ENCODE results near the gene UBA3.

The UBA3 gene

GRCh38 chr3:69065318-69065964, 14.7 kb downstream of the UBA3 start:
- DNase-seq = no peak

GRCh38 chr3:69063636-69064035, 16.5 kb downstream of the UBA3 start:
- no peak for DNase-seq

- DNase-seq = no peak
Measured at GRCh38 chr3:69059688-69060087, 20.5 kb downstream of the UBA3 start.

- DNase-seq = no peak
Measured at GRCh38 chr3:69058947-69059224, 21.3 kb downstream of the UBA3 start.

GRCh38 chr3:69058180-69058946, 21.8 kb downstream of the UBA3 start:
- DNase-seq = no peak

- no peak for DNase-seq
Measured at GRCh38 chr3:69052472-69052898, 27.7 kb downstream of the UBA3 start.

- no peak for DNase-seq
Measured at GRCh38 chr3:69051756-69052471, 28.3 kb downstream of the UBA3 start, which contains the start of gene TMF1. Gene TMF1, minus strand, starts transcription at chr3:69052333. Its CDS starts 247 bp downstream, at chr3:69052086.

- DNase-seq = no peak
Measured at GRCh38 chr3:69048990-69049389, 31.2 kb downstream of the UBA3 start.

GRCh38 chr3:69044608-69045007, 35.6 kb downstream of the UBA3 start:
- no peak for DNase-seq

- DNase-seq = no peak
Measured at GRCh38 chr3:69033470-69033869, 46.7 kb downstream of the UBA3 start.

GRCh38 chr3:69032737-69033136, 47.4 kb downstream of the UBA3 start:
- DNase-seq = no peak

GRCh38 chr3:69032142-69032541, 48.0 kb downstream of the UBA3 start:
- DNase-seq = no peak

GRCh38 chr3:69031635-69032034, 48.5 kb downstream of the UBA3 start:
- no peak for DNase-seq

- DNase-seq = no peak
Measured at GRCh38 chr3:69020857-69021256, 59.3 kb downstream of the UBA3 start.

- no peak for DNase-seq
Measured at GRCh38 chr3:69020424-69020823, 59.7 kb downstream of the UBA3 start.

- DNase-seq = no peak
Measured at GRCh38 chr3:69016901-69017300, 63.3 kb downstream of the UBA3 start.

GRCh38 chr3:69016102-69016501, 64.1 kb downstream of the UBA3 start:
- DNase-seq = no peak

GRCh38 chr3:69014022-69014580, 66.1 kb downstream of the UBA3 start:
- DNase-seq = no peak

GRCh38 chr3:69013253-69014021, 66.7 kb downstream of the UBA3 start, which contains the start of gene EOGT:
Gene EOGT, minus strand, starts transcription at chr3:69013684. Its CDS starts 3,838 bp downstream, at chr3:69009846.
- DNase-seq = peak; percentile 37 to 72 (median 62)

GRCh38 chr3:69012800-69013252, 67.3 kb downstream of the UBA3 start:
- no peak for DNase-seq

- no peak for DNase-seq
Measured at GRCh38 chr3:69012100-69012799, 67.9 kb downstream of the UBA3 start.
